Islet precursor cell (in vitro differentiated cells): ENCODE results near the gene ACO2.

Source experiments
- DNase-seq: peaks from one replicate; pipeline ENCODE4 v3.0.0-alpha.2; 2018

The ACO2 gene

GRCh38 chr22:41573677-41574076, 104.8 kb downstream of the ACO2 start:
- no peak for DNase-seq

- no peak for DNase-seq
Observed at GRCh38 chr22:41574847-41575381, 106.0 kb downstream of the ACO2 start.

- DNase-seq, result no peak
Observed at GRCh38 chr22:41575533-41575932, 106.6 kb downstream of the ACO2 start.

- peak; percentile 90 for DNase-seq
Observed at GRCh38 chr22:41576877-41577276, 108.0 kb downstream of the ACO2 start.

- DNase-seq, result no peak
Observed at GRCh38 chr22:41578114-41578513, 109.2 kb downstream of the ACO2 start.
